K562 (cell line): Measurements from ENCODE around the gene PGPEP1. TPM values are rescaled to one million over a fixed set of nuclear protein-coding genes. Genes with fewer than 3 reads are reported as not detected.
A peak's percentile ranks its signal among the peaks of the same experiment; 100 is the strongest.

Source experiments
- BCOR ChIP-seq: fragments of 450-650 bp; IDR thresholded peaks from 2 replicates; pipeline ENCODE4 v1.6.1; 2016
- DMBX1 ChIP-seq: fragments of 250-450 bp; sonication (Bioruptor Pico); IDR thresholded peaks from 2 replicates; pipeline ENCODE4 v1.8.0; 2022; ENCODE audit warnings: inconsistent platforms, mild to moderate bottlenecking, moderate library complexity, borderline replicate concordance
- ELF4 ChIP-seq: fragments of 450-650 bp; formaldehyde crosslinking; IDR thresholded peaks from 2 replicates; pipeline ENCODE4 v1.4.0; 2022; ENCODE audit warnings: missing genetic modification characterization
- GABPB1 ChIP-seq: sonication (generic); formaldehyde crosslinking; IDR thresholded peaks from 2 replicates; pipeline ENCODE4 v1.8.0; 2022; ENCODE audit warnings: mild to moderate bottlenecking, missing genetic modification reagents
- IRF2 ChIP-seq: sonication (generic); formaldehyde crosslinking; IDR thresholded peaks from 2 replicates; pipeline ENCODE4 v1.8.1; 2022; ENCODE audit warnings: mild to moderate bottlenecking, missing genetic modification reagents
- NR4A1 ChIP-seq, 2 experiments: fragments of 250-450 bp in 1 of 2; fragments of 450-650 bp in 1 of 2; sonication (Bioruptor Pico) in 1 of 2; IDR thresholded peaks; 2 replicates each; pipeline versions ENCODE4 v1.4.0 to v1.6.1; 2016 to 2020; ENCODE audit warnings: mild to moderate bottlenecking in 2 of 2, missing compliant biosample characterization in 1 of 2, missing genetic modification characterization in 1 of 2, moderate library complexity in 1 of 2
- RBM14 ChIP-seq: fragments of 200-400 bp; formaldehyde crosslinking; IDR thresholded peaks from 2 replicates; pipeline ENCODE4 v1.6.1; 2018; ENCODE audit warnings: low read depth, mild to moderate bottlenecking, low read length, moderate library complexity, borderline replicate concordance; ENCODE audit not compliant: insufficient read depth
- SMARCA4 ChIP-seq: fragments of 450-650 bp; IDR thresholded peaks from 2 replicates; pipeline ENCODE4 v1.6.1; 2016
- TAF1 ChIP-seq: IDR thresholded peaks from 2 replicates; pipeline ENCODE4 v1.6.1; 2011; ENCODE audit warnings: mild to moderate bottlenecking, low read length, moderate library complexity; ENCODE audit not compliant: insufficient read depth, control insufficient read depth, severe bottlenecking; ENCODE audit errors: extremely low read depth
- ZC3H8 ChIP-seq: fragments of 450-650 bp; IDR thresholded peaks from 2 replicates; pipeline ENCODE4 v1.6.1; 2017
- ZEB2 ChIP-seq: fragments of 450-650 bp; IDR thresholded peaks from 2 replicates; pipeline ENCODE4 v1.6.1; 2016
- ZNF436 ChIP-seq: fragments of 250-450, 450-650 bp; sonication (Bioruptor Pico); formaldehyde crosslinking; IDR thresholded peaks from 2 replicates; pipeline ENCODE4 v1.7.0; 2020; ENCODE audit warnings: mild to moderate bottlenecking
- polyA plus RNA-seq, 8 experiments: library from polyadenylated mRNA; depleted of rRNA in 4 of 8; stranded (reverse) in 5 of 8; unstranded in 3 of 8; fragments of >200 nt; fragmentation: Nextera tagmentation in 2 of 8; fragmentation: Illumina TruSeq in 1 of 8; extraction: Ambion mirVana in 2 of 8; extraction: Trizol in 1 of 8; gene quantifications; 2 replicates each; pipeline versions ENCODE4 v1.2.1 to v1.2.3, GENCODE V29; 2011 to 2014; ENCODE audit warnings: inconsistent platforms in 1 of 8, missing spikeins in 1 of 8
- total RNA-seq, 7 experiments: library from RNA; depleted of rRNA in 6 of 7; stranded (reverse); fragments of >200 nt in 6 of 7; fragmentation: Illumina TruSeq in 2 of 7; extraction: Trizol in 2 of 7; gene quantifications; 2 replicates each; pipeline versions ENCODE4 v1.2.1 to v1.2.3, GENCODE V29; 2011 to 2021; ENCODE audit warnings: low replicate concordance in 1 of 7
- TF ChIP-seq, protein P1 (sequence below): fragments of 450-650 bp; IDR thresholded peaks from 2 replicates; pipeline ENCODE4 v1.6.1; 2016; ENCODE audit warnings: mild to moderate bottlenecking, moderate library complexity
- TF ChIP-seq, protein P2 (sequence below): sonication (generic); formaldehyde crosslinking; IDR thresholded peaks from 2 replicates; pipeline ENCODE4 v1.8.0; 2022; ENCODE audit warnings: missing genetic modification reagents, mild to moderate bottlenecking, moderate library complexity, borderline replicate concordance

PGPEP1 gene
- total and polyA plus RNA-seq, 9 of the 15 experiments (the other 6 are each of a cell fraction or from before 2014, with no cell fraction given): 10.0 to 69.6 (median 33.5) TPM

DNA sequence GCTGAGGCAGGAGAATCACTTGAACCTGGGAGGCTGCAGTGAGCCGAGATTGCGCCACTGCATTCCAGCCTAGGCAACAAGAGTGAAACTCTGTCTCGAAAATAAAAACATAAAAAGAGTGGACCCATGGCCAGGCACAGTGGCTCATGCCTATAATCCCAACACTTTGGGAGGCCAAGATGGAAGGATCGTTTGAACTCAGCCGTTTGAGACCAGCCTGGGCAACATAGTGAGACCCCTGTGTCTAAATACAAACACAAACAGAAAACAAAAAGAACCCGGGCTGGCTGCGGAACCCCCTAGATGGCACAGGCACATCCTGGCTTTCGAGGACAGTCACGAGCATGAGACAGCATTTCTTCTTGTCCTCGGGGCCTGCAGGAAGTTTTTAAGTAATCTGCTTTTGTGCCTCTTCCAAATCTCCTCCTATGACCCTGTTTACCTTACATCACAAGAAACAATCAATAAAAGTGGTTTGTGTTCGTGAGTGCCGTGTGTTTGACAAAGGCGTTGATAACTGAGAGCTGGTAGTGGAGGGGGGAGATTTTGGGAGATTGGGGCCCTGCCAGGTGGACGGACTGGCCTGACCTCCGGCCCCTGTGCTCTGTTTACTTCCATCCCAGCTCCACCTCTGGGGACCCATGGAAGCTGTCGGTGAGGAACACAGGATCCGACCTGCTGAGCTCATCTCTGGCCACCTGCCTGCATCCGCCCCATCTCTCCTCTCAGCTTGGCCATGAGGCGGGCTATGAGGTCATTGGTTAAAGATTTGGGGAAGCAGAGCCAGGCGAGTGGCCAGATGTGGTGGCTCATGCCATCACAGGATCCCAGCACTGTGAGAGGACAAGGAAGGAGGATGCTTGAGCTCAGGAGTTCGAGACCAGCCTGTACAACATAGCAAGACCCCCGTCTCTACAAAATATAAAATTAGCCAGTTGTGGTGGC lies 39.7 kb downstream of the PGPEP1 start (continued):
- TF ChIP-seq, protein P1, sequence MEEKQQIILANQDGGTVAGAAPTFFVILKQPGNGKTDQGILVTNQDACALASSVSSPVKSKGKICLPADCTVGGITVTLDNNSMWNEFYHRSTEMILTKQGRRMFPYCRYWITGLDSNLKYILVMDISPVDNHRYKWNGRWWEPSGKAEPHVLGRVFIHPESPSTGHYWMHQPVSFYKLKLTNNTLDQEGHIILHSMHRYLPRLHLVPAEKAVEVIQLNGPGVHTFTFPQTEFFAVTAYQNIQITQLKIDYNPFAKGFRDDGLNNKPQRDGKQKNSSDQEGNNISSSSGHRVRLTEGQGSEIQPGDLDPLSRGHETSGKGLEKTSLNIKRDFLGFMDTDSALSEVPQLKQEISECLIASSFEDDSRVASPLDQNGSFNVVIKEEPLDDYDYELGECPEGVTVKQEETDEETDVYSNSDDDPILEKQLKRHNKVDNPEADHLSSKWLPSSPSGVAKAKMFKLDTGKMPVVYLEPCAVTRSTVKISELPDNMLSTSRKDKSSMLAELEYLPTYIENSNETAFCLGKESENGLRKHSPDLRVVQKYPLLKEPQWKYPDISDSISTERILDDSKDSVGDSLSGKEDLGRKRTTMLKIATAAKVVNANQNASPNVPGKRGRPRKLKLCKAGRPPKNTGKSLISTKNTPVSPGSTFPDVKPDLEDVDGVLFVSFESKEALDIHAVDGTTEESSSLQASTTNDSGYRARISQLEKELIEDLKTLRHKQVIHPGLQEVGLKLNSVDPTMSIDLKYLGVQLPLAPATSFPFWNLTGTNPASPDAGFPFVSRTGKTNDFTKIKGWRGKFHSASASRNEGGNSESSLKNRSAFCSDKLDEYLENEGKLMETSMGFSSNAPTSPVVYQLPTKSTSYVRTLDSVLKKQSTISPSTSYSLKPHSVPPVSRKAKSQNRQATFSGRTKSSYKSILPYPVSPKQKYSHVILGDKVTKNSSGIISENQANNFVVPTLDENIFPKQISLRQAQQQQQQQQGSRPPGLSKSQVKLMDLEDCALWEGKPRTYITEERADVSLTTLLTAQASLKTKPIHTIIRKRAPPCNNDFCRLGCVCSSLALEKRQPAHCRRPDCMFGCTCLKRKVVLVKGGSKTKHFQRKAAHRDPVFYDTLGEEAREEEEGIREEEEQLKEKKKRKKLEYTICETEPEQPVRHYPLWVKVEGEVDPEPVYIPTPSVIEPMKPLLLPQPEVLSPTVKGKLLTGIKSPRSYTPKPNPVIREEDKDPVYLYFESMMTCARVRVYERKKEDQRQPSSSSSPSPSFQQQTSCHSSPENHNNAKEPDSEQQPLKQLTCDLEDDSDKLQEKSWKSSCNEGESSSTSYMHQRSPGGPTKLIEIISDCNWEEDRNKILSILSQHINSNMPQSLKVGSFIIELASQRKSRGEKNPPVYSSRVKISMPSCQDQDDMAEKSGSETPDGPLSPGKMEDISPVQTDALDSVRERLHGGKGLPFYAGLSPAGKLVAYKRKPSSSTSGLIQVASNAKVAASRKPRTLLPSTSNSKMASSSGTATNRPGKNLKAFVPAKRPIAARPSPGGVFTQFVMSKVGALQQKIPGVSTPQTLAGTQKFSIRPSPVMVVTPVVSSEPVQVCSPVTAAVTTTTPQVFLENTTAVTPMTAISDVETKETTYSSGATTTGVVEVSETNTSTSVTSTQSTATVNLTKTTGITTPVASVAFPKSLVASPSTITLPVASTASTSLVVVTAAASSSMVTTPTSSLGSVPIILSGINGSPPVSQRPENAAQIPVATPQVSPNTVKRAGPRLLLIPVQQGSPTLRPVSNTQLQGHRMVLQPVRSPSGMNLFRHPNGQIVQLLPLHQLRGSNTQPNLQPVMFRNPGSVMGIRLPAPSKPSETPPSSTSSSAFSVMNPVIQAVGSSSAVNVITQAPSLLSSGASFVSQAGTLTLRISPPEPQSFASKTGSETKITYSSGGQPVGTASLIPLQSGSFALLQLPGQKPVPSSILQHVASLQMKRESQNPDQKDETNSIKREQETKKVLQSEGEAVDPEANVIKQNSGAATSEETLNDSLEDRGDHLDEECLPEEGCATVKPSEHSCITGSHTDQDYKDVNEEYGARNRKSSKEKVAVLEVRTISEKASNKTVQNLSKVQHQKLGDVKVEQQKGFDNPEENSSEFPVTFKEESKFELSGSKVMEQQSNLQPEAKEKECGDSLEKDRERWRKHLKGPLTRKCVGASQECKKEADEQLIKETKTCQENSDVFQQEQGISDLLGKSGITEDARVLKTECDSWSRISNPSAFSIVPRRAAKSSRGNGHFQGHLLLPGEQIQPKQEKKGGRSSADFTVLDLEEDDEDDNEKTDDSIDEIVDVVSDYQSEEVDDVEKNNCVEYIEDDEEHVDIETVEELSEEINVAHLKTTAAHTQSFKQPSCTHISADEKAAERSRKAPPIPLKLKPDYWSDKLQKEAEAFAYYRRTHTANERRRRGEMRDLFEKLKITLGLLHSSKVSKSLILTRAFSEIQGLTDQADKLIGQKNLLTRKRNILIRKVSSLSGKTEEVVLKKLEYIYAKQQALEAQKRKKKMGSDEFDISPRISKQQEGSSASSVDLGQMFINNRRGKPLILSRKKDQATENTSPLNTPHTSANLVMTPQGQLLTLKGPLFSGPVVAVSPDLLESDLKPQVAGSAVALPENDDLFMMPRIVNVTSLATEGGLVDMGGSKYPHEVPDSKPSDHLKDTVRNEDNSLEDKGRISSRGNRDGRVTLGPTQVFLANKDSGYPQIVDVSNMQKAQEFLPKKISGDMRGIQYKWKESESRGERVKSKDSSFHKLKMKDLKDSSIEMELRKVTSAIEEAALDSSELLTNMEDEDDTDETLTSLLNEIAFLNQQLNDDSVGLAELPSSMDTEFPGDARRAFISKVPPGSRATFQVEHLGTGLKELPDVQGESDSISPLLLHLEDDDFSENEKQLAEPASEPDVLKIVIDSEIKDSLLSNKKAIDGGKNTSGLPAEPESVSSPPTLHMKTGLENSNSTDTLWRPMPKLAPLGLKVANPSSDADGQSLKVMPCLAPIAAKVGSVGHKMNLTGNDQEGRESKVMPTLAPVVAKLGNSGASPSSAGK: peak; percentile 81
- TF ChIP-seq, protein P2, sequence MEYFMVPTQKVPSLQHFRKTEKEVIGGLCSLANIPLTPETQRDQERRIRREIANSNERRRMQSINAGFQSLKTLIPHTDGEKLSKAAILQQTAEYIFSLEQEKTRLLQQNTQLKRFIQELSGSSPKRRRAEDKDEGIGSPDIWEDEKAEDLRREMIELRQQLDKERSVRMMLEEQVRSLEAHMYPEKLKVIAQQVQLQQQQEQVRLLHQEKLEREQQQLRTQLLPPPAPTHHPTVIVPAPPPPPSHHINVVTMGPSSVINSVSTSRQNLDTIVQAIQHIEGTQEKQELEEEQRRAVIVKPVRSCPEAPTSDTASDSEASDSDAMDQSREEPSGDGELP: peak; percentile 75
- TF ChIP-seq GABPB1 (CRISPR knock-in tag): 0 out of 2 replicates have a peak, but pooled peaks have one; percentile 54
- 0 out of 2 replicates have a peak, but pooled peaks have one; percentile 37 for TF ChIP-seq ELF4
- TF ChIP-seq ZEB2: peak; percentile 99
- TF ChIP-seq TAF1: no peak
- no peak for TF ChIP-seq ZC3H8
- no peak for TF ChIP-seq ZNF436 (CRISPR knock-in tag)
- peak; percentile 61 for TF ChIP-seq SMARCA4
- TF ChIP-seq NR4A1 (CRISPR knock-in tag; IDR thresholded peaks at IDR 0.05): no peak
- 0 out of 2 replicates have a peak, but pooled peaks have one; percentile 58 for TF ChIP-seq NR4A1 (tag; IDR thresholded peaks at IDR 0.05)
- TF ChIP-seq BCOR: peak; percentile 52
- no peak for TF ChIP-seq IRF2 (CRISPR knock-in tag)
- TF ChIP-seq DMBX1 (CRISPR knock-in tag): peak; percentile 74; the same call in 1 of the 2 replicates
- no peak for TF ChIP-seq RBM14
